ENCODE results near the gene CLUH.
A peak's percentile ranks its signal among the peaks of the same experiment; 100 is the strongest.

CLUH gene

GRCh38 chr17:2724784-2725164, 13.2 kb upstream of the CLUH start (continued):
- TF ChIP-seq IKZF3 (tag by site-specific recombination; IDR thresholded peaks at IDR 0.05): no peak
- TF ChIP-seq ZSCAN30 (tag by site-specific recombination; IDR thresholded peaks at IDR 0.05): peak; percentile 32; the same call in 1 of the 2 replicates
- no peak for TF ChIP-seq ZNF221 (tag by site-specific recombination; IDR thresholded peaks at IDR 0.05; ENCODE audit: borderline replicate concordance)
- no peak for TF ChIP-seq ZNF664 (tag by site-specific recombination; IDR thresholded peaks at IDR 0.05)
- TF ChIP-seq GLIS1 (tag by site-specific recombination; IDR thresholded peaks at IDR 0.05): peak; percentile 95
- no peak for TF ChIP-seq ZNF670 (tag by site-specific recombination; IDR thresholded peaks at IDR 0.05; ENCODE audit: low read depth)
- no peak for TF ChIP-seq PRDM6 (tag by site-specific recombination; IDR thresholded peaks at IDR 0.05)
- no peak for TF ChIP-seq ZNF239 (tag by site-specific recombination; IDR thresholded peaks at IDR 0.05)
- TF ChIP-seq ZXDB (tag by site-specific recombination; IDR thresholded peaks at IDR 0.05): no peak
- no peak for TF ChIP-seq ZNF639 (tag by site-specific recombination; IDR thresholded peaks at IDR 0.05)
- TF ChIP-seq ZNF48 (tag by site-specific recombination; IDR thresholded peaks at IDR 0.05): no peak
- TF ChIP-seq SP3 (tag by site-specific recombination; IDR thresholded peaks at IDR 0.05): no peak
- no peak for TF ChIP-seq ZNF404 (tag by site-specific recombination; IDR thresholded peaks at IDR 0.05)
- TF ChIP-seq ZBTB6 (tag by site-specific recombination; IDR thresholded peaks at IDR 0.05): peak; percentile 74
- TF ChIP-seq ZNF645 (tag by site-specific recombination; IDR thresholded peaks at IDR 0.05): no peak
- no peak for TF ChIP-seq ZNF138 (tag by site-specific recombination; IDR thresholded peaks at IDR 0.05; ENCODE audit: borderline replicate concordance)
- TF ChIP-seq ZNF350 (tag by site-specific recombination; IDR thresholded peaks at IDR 0.05): no peak
- no peak for TF ChIP-seq ZNF558 (tag by site-specific recombination; IDR thresholded peaks at IDR 0.05)
- TF ChIP-seq SCRT2 (tag by site-specific recombination; IDR thresholded peaks at IDR 0.05): no peak
- no peak for TF ChIP-seq PATZ1 (tag by site-specific recombination; IDR thresholded peaks at IDR 0.05)
- no peak for TF ChIP-seq ZNF266 (tag by site-specific recombination; IDR thresholded peaks at IDR 0.05; ENCODE audit: low read depth)
